OCI-LY7 (cell line): ENCODE results near the gene NAV3. TPM values are rescaled to one million over a fixed set of nuclear protein-coding genes. Genes with fewer than 3 reads are reported as not detected.

ENCODE experiments used
- BruUV-seq: library from RNA; stranded (reverse); fragments of 400-500 nt; replicated peaks from 2 replicates; lab custom pipeline; 2021; lab: Mats Ljungman, UMichigan
- CTCF ChIA-PET: fragments of 300-600 bp; sonication (Branson Sonifier 250); formaldehyde crosslinking; loops from one replicate; lab custom pipeline; 2022; ENCODE audit warnings: antibody characterized with exemption; ENCODE audit not compliant: unreplicated experiment; lab: Charles Lee
- POLR2A ChIA-PET: fragments of 300-600 bp; sonication (Branson Sonifier 250); formaldehyde crosslinking; loops from one replicate; lab custom pipeline; 2022; ENCODE audit warnings: antibody characterized with exemption; lab: Charles Lee
- DNase-seq: peaks from one replicate; pipeline ENCODE4 v3.0.0-alpha.2; 2015; ENCODE audit warnings: low spot score
- H2AFZ ChIP-seq: fragments of 200-600 bp; sonication (generic), shearing (Covaris generic); 2 replicates; pipeline ENCODE4 v1.6.1; 2014; ENCODE audit warnings: mild to moderate bottlenecking, antibody characterized with exemption, low read length, moderate library complexity
- H3K27ac ChIP-seq: fragments of 200-600 bp; sonication (generic); 2 replicates; pipeline ENCODE4 v1.5.1; 2014; ENCODE audit warnings: mixed run types, low read depth, mild to moderate bottlenecking, moderate library complexity, low read length, inconsistent platforms; ENCODE audit not compliant: poor library complexity, severe bottlenecking
- H3K36me3 ChIP-seq: fragments of 200-600 bp; sonication (generic); 2 replicates; pipeline ENCODE4 v1.6.1; 2014; ENCODE audit warnings: mild to moderate bottlenecking, antibody characterized with exemption, low read length, moderate library complexity, mixed read lengths; ENCODE audit not compliant: insufficient read depth
- H3K4me1 ChIP-seq: fragments of 200-600 bp; sonication (generic); 2 replicates; pipeline ENCODE4 v1.5.1; 2014; ENCODE audit warnings: mild to moderate bottlenecking, low read length; ENCODE audit not compliant: insufficient read depth, poor library complexity, severe bottlenecking
- H3K4me2 ChIP-seq: fragments of 200-600 bp; sonication (generic); 2 replicates; pipeline ENCODE4 v1.6.1; 2014; ENCODE audit warnings: mild to moderate bottlenecking, low read length
- H3K4me3 ChIP-seq: fragments of 200-600 bp; sonication (generic); 2 replicates; pipeline ENCODE4 v1.5.1; 2014; ENCODE audit warnings: mild to moderate bottlenecking, low read depth, low read length; ENCODE audit not compliant: poor library complexity, severe bottlenecking
- H3K79me2 ChIP-seq: fragments of 200-600 bp; sonication (generic); 2 replicates; pipeline ENCODE4 v1.6.1; 2016; ENCODE audit warnings: low read depth, mild to moderate bottlenecking, low read length, moderate library complexity, mixed read lengths; ENCODE audit not compliant: insufficient read depth
- H3K9me2 ChIP-seq: fragments of 200-600 bp; sonication (generic); 2 replicates; pipeline ENCODE4 v1.6.1; 2016; ENCODE audit warnings: mild to moderate bottlenecking, low read length, mixed read lengths; ENCODE audit not compliant: insufficient read depth
- H3K9me3 ChIP-seq: fragments of 200-600 bp; sonication (generic); 2 replicates; pipeline ENCODE4 v1.6.1; 2014; ENCODE audit warnings: mild to moderate bottlenecking, mixed run types, low read length, mixed read lengths
- H4K20me1 ChIP-seq: fragments of 200-600 bp; sonication (generic); 2 replicates; pipeline ENCODE4 v1.6.1; 2014; ENCODE audit warnings: mild to moderate bottlenecking, antibody characterized with exemption, low read length, moderate library complexity, mixed read lengths; ENCODE audit not compliant: insufficient read depth
- CTCF ChIP-seq: fragments of 200-600 bp; sonication (generic); conservative IDR thresholded peaks from 2 replicates; pipeline ENCODE4 v1.5.1; 2014; ENCODE audit warnings: mild to moderate bottlenecking, antibody characterized with exemption, low read length, moderate library complexity, mixed read lengths
- EZH2phosphoT487 ChIP-seq: fragments of 200-600 bp; sonication (generic); IDR thresholded peaks from 2 replicates; pipeline ENCODE4 v1.6.1; 2018; ENCODE audit warnings: low read depth, borderline replicate concordance, mild to moderate bottlenecking, mixed run types, antibody characterized with exemption, low read length, moderate library complexity, mixed read lengths
- intact Hi-C: fragments of 100-400 bp; cut with micrococcal nuclease; formaldehyde crosslinking; loops from one replicate; pipeline ENCODE4 v1.10.0; 2022; ENCODE audit not compliant: unreplicated experiment
- total RNA-seq, 2 experiments: library from RNA; depleted of rRNA in 1 of 2; stranded (reverse); fragments of >200 nt in 1 of 2; shearing (Covaris generic) in 1 of 2; gene quantifications; 2 replicates each; pipeline ENCODE4 v1.2.3, GENCODE V29; 2014 to 2022

The NAV3 gene
- total RNA-seq, 2 experiments from 2014 or later = 0.68 to 1.6 TPM

DNA sequence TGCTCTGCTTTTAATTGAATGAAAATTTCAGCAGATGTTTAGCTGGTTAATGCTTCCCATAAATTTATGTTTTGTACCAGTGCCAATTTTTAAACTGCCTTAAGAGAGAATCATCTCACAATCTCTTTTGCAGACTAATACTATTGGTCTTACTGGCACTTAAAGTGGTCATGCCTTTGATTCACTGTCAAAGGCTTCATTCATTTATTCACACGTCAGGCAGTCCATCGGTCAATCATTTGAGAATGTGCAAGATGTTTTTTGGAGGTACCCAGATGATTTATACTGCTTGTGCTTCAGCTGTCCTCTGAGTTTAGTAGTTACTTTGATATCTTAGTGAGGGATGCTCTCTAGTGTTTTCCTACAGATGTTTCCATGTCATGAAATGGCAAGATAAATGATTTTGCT is 83.4 kb downstream of the NAV3 start:
- peak; percentile 10 for DNase-seq
- BruUV-seq = no TSS peak
- no peak; the same call in 1 of the 2 replicates for TF ChIP-seq CTCF
- no peak for TF ChIP-seq EZH2phosphoT487
- Histone ChIP-seq H3K9me3 (peaks cover 5% of the 10 kb centered on the region; the same call in 1 of the 2 replicates), H3K9me2 (no peaks in the 10 kb centered on the region), H3K79me2 (no peaks in the 10 kb centered on the region), H3K4me1 (no peaks in the 10 kb centered on the region), H3K4me3 (no peak overlapping the region), H3K4me2 (no peak overlapping the region), H3K36me3 (peaks cover 4% of the 10 kb centered on the region; the same call in 1 of the 2 replicates), H3K27ac (no peak overlapping the region), H4K20me1 (no peaks in the 10 kb centered on the region), H2AFZ (no peak overlapping the region)
- ChIA-PET POLR2A (interaction anchor here (0.5 to 1.1 kb wide), 3 partner anchors 62 to 422 kb away, joined by 3 to 5 read pairs (median 4); no protein-coding TSS in a partner anchor), CTCF (no interaction called here)
- intact Hi-C loops = no loop called here

DNA sequence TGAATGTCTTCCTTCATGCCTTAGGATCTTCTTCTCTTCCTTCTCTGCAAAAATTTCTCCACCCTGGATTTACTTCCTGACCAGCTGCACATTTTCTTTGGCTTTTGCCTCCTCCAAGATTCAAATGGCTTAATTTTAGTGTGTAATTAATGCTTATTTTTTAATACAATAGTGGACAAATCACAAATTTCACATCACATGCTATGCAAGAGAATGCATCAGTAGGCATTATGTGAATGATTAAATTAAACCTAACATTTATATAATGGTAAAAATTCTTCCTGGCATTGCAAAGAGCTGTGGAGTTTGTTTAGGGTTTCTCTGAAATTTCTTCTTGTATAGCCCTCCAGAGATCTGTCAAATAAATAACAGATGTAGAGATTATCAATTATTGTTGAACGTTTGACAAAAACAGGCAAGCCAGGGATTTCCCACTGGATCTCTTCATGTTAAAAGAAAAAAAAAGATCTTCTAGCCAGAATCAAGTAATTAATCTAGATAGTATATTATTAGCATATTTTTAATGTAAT is 84.4 kb downstream of the NAV3 start:
- no peaks in the 10 kb centered on the region for H3K9me2 ChIP-seq
- no peaks in the 10 kb centered on the region for H3K4me1 ChIP-seq
- H2AFZ ChIP-seq = no peak overlapping the region
- TF ChIP-seq CTCF = no peak
- TF ChIP-seq EZH2phosphoT487 = no peak
- H3K27ac ChIP-seq = no peak overlapping the region
- ChIA-PET POLR2A (interaction anchor here (1.1 kb wide), 2 partner anchors 21 to 63 kb away, joined by 3 read pairs; no protein-coding TSS in a partner anchor), CTCF (no interaction called here)
- no peaks in the 10 kb centered on the region for H4K20me1 ChIP-seq
- H3K9me3 ChIP-seq = peaks cover under 1% of the 10 kb centered on the region; the same call in 1 of the 2 replicates
- BruUV-seq = no TSS peak
- intact Hi-C loops = no loop called here
- DNase-seq = no peak
- no peaks in the 10 kb centered on the region for H3K79me2 ChIP-seq
- no peak overlapping the region for H3K4me2 ChIP-seq
- peaks cover 1% of the 10 kb centered on the region; the same call in 1 of the 2 replicates for H3K36me3 ChIP-seq
- H3K4me3 ChIP-seq = no peak overlapping the region

GRCh38 chr12:77916276-77916675 is 85.6 kb downstream of the NAV3 start:
- Histone ChIP-seq H3K9me3 (no peaks in the 10 kb centered on the region), H2AFZ (no peak overlapping the region), H3K36me3 (no peaks in the 10 kb centered on the region), H3K9me2 (no peaks in the 10 kb centered on the region), H3K4me1 (no peaks in the 10 kb centered on the region), H3K27ac (no peak overlapping the region), H4K20me1 (no peaks in the 10 kb centered on the region), H3K79me2 (no peaks in the 10 kb centered on the region), H3K4me2 (no peak overlapping the region), H3K4me3 (no peak overlapping the region)
- intact Hi-C loops = no loop called here
- ChIA-PET POLR2A (no interaction called here), CTCF (no interaction called here)
- no peak for DNase-seq
- BruUV-seq = no TSS peak
- TF ChIP-seq CTCF = no peak
- TF ChIP-seq EZH2phosphoT487 = no peak
